SK-N-SH treated with all-trans-retinoic acid at 6 μM for 48 hours (cell line): Measurements from ENCODE around the gene LTF.

Experiments
- ATAC-seq: fragments of 200-7000 bp; cut with Tn5 transposase; 3 replicates; pipeline ENCODE4 v1.9.1; 2020; ENCODE audit warnings: mild to moderate bottlenecking, moderate library complexity
- ARNTL ChIP-seq: fragments of 450-650 bp; formaldehyde crosslinking; IDR thresholded peaks from 2 replicates; pipeline ENCODE4 v1.5.0; 2020; ENCODE audit warnings: low read depth, mild to moderate bottlenecking, moderate library complexity, borderline replicate concordance
- BACH2 ChIP-seq: fragments of 250-450 bp; sonication (Bioruptor Pico); IDR thresholded peaks from 2 replicates; pipeline ENCODE4 v1.9.0; 2021; ENCODE audit warnings: mild to moderate bottlenecking, borderline replicate concordance
- CSDC2 ChIP-seq: fragments of 250-450 bp; sonication (Bioruptor Pico); IDR thresholded peaks from 2 replicates; pipeline ENCODE4 v1.5.0; 2020; ENCODE audit warnings: mild to moderate bottlenecking, moderate library complexity
- ESRRG ChIP-seq: fragments of 250-450 bp; sonication (Bioruptor Pico); IDR thresholded peaks from 2 replicates; pipeline ENCODE4 v1.6.1; 2021; ENCODE audit warnings: mild to moderate bottlenecking
- GLIS3 ChIP-seq: fragments of 250-450 bp; sonication (Bioruptor Pico); IDR thresholded peaks from 2 replicates; pipeline ENCODE4 v1.5.0; 2020; ENCODE audit warnings: mild to moderate bottlenecking, moderate library complexity
- ISL1 ChIP-seq: fragments of 250-450 bp; sonication (Bioruptor Pico); IDR thresholded peaks from 2 replicates; pipeline ENCODE4 v2.1.2; 2022; ENCODE audit warnings: mild to moderate bottlenecking, moderate library complexity
- OSR1 ChIP-seq: fragments of 250-450 bp; sonication (Bioruptor Pico); IDR thresholded peaks from 2 replicates; pipeline ENCODE4 v1.8.0; 2022; ENCODE audit warnings: moderate library complexity, mild to moderate bottlenecking, inconsistent platforms
- PPARA ChIP-seq: fragments of 250-450 bp; sonication (Bioruptor Pico); IDR thresholded peaks from 2 replicates; pipeline ENCODE4 v1.5.0; 2020; ENCODE audit warnings: mild to moderate bottlenecking, borderline replicate concordance
- RARB ChIP-seq: fragments of 250-450 bp; sonication (Bioruptor Pico); IDR thresholded peaks from 2 replicates; pipeline ENCODE4 v1.8.0; 2021; ENCODE audit warnings: mild to moderate bottlenecking, moderate library complexity
- SNAI2 ChIP-seq: fragments of 250-450 bp; sonication (Bioruptor Pico); IDR thresholded peaks from 2 replicates; pipeline ENCODE4 v1.5.0; 2020; ENCODE audit warnings: mild to moderate bottlenecking, moderate library complexity
- TCF4 ChIP-seq: fragments of 250-450 bp; sonication (Bioruptor Pico); IDR thresholded peaks from 2 replicates; pipeline ENCODE4 v1.8.0; 2021; ENCODE audit warnings: mild to moderate bottlenecking, moderate library complexity, borderline replicate concordance
- TOX ChIP-seq: fragments of 250-450 bp; sonication (Bioruptor Pico); IDR thresholded peaks from 2 replicates; pipeline ENCODE4 v1.8.0; 2021; ENCODE audit warnings: mild to moderate bottlenecking, moderate library complexity, borderline replicate concordance
- ZC3H10 ChIP-seq: fragments of 250-450 bp; sonication (Bioruptor Pico); IDR thresholded peaks from 2 replicates; pipeline ENCODE4 v1.5.1; 2021; ENCODE audit warnings: mild to moderate bottlenecking, moderate library complexity
- ZFP3 ChIP-seq: fragments of 250-450 bp; sonication (Bioruptor Pico); IDR thresholded peaks from 2 replicates; pipeline ENCODE4 v1.5.0; 2020; ENCODE audit warnings: mild to moderate bottlenecking, moderate library complexity
- ZFP30 ChIP-seq: fragments of 450-650 bp; formaldehyde crosslinking; IDR thresholded peaks from 2 replicates; pipeline ENCODE4 v1.5.0; 2022; ENCODE audit warnings: mild to moderate bottlenecking, moderate library complexity
- ZNF565 ChIP-seq: fragments of 450-650 bp; formaldehyde crosslinking; conservative IDR thresholded peaks from 2 replicates; pipeline ENCODE4 v1.5.0; 2020; ENCODE audit warnings: low read depth, mild to moderate bottlenecking, moderate library complexity
- ZNF70 ChIP-seq: fragments of 450-650 bp; formaldehyde crosslinking; IDR thresholded peaks from 2 replicates; pipeline ENCODE4 v1.5.0; 2020; ENCODE audit warnings: mild to moderate bottlenecking, moderate library complexity
- ZNF8 ChIP-seq: fragments of 450-650 bp; formaldehyde crosslinking; IDR thresholded peaks from 2 replicates; pipeline ENCODE4 v1.5.0; 2020; ENCODE audit warnings: mild to moderate bottlenecking, moderate library complexity
- TF ChIP-seq, protein P1 (sequence below): fragments of 250-450 bp; sonication (Bioruptor Pico); IDR thresholded peaks from 2 replicates; pipeline ENCODE4 v1.8.0; 2020; ENCODE audit warnings: mild to moderate bottlenecking, moderate library complexity, borderline replicate concordance
- TF ChIP-seq, protein P2 (sequence below): fragments of 250-450 bp; sonication (Bioruptor Pico); IDR thresholded peaks from 2 replicates; pipeline ENCODE4 v1.5.1; 2020; ENCODE audit warnings: low read depth, mild to moderate bottlenecking, moderate library complexity
- TF ChIP-seq, protein P3 (sequence below): fragments of 250-450 bp; sonication (Bioruptor Pico); IDR thresholded peaks from 2 replicates; pipeline ENCODE4 v1.5.1; 2021; ENCODE audit warnings: mild to moderate bottlenecking, moderate library complexity
- TF ChIP-seq, protein P4 (sequence below): fragments of 250-450 bp; sonication (Bioruptor Pico); IDR thresholded peaks from 2 replicates; pipeline ENCODE4 v1.8.0; 2021; ENCODE audit warnings: low read depth, mild to moderate bottlenecking, moderate library complexity, borderline replicate concordance

The LTF gene

DNA sequence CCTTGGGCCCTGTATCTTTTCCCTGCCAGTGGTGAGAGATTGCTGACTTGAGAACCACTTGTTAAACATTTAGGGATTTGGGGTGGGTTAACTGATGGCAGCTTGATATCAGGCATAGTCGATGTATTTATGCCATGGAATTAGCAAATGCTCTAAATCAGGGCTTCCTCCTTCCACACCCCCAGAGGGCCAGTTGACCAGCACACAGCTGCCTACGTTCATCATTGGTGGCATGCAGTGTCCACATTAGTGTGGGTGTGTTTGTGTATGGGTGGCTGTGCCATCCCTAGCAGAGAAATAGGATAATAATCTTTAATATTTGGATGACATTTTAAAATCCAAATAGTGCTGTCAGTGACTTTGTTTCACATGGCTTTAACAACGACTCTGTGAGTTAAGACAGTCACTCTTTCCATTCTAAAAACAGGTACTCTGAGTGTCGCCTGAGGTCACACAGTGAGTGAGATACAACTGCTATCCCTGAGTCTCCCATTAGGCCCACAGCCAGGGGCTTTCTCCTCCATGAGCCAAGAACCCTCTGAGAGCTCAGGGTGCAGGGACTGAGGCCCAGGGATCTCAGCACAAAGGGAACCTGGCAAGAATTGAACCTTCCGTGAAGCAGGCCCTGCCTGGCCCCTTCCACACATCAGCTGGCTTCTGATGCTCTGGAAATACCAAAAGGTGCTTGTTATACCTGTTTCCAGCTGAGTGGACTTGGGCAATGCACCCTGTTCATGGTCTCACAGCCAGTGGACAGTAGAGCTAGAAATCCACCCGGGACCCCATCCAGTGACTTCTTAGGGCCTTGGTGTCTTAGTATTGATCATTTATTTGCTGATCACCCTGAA lies 4.3 kb upstream of the LTF start:
- no peak for ATAC-seq
- TF ChIP-seq ZC3H10 (no peak), SNAI2 (CRISPR knock-in tag) (no peak), GLIS3 (CRISPR knock-in tag) (no peak), CSDC2 (CRISPR knock-in tag) (no peak), ZNF565 (CRISPR knock-in tag) (no peak), OSR1 (CRISPR knock-in tag) (no peak), ARNTL (CRISPR knock-in tag) (no peak), TCF4 (CRISPR knock-in tag) (no peak), ZNF70 (no peak), ESRRG (CRISPR knock-in tag) (no peak), BACH2 (no peak), TOX (CRISPR knock-in tag) (no peak), PPARA (CRISPR knock-in tag) (no peak)
- TF ChIP-seq, protein P1, sequence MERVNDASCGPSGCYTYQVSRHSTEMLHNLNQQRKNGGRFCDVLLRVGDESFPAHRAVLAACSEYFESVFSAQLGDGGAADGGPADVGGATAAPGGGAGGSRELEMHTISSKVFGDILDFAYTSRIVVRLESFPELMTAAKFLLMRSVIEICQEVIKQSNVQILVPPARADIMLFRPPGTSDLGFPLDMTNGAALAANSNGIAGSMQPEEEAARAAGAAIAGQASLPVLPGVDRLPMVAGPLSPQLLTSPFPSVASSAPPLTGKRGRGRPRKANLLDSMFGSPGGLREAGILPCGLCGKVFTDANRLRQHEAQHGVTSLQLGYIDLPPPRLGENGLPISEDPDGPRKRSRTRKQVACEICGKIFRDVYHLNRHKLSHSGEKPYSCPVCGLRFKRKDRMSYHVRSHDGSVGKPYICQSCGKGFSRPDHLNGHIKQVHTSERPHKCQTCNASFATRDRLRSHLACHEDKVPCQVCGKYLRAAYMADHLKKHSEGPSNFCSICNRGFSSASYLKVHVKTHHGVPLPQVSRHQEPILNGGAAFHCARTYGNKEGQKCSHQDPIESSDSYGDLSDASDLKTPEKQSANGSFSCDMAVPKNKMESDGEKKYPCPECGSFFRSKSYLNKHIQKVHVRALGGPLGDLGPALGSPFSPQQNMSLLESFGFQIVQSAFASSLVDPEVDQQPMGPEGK (CRISPR knock-in tag), result no peak
- TF ChIP-seq, protein P2, sequence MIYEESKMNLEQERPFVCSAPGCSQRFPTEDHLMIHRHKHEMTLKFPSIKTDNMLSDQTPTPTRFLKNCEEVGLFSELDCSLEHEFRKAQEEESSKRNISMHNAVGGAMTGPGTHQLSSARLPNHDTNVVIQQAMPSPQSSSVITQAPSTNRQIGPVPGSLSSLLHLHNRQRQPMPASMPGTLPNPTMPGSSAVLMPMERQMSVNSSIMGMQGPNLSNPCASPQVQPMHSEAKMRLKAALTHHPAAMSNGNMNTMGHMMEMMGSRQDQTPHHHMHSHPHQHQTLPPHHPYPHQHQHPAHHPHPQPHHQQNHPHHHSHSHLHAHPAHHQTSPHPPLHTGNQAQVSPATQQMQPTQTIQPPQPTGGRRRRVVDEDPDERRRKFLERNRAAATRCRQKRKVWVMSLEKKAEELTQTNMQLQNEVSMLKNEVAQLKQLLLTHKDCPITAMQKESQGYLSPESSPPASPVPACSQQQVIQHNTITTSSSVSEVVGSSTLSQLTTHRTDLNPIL (CRISPR knock-in tag), result no peak
- TF ChIP-seq, protein P3, sequence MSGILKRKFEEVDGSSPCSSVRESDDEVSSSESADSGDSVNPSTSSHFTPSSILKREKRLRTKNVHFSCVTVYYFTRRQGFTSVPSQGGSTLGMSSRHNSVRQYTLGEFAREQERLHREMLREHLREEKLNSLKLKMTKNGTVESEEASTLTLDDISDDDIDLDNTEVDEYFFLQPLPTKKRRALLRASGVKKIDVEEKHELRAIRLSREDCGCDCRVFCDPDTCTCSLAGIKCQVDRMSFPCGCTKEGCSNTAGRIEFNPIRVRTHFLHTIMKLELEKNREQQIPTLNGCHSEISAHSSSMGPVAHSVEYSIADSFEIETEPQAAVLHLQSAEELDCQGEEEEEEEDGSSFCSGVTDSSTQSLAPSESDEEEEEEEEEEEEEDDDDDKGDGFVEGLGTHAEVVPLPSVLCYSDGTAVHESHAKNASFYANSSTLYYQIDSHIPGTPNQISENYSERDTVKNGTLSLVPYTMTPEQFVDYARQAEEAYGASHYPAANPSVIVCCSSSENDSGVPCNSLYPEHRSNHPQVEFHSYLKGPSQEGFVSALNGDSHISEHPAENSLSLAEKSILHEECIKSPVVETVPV (CRISPR knock-in tag), result no peak
- TF ChIP-seq, protein P4, sequence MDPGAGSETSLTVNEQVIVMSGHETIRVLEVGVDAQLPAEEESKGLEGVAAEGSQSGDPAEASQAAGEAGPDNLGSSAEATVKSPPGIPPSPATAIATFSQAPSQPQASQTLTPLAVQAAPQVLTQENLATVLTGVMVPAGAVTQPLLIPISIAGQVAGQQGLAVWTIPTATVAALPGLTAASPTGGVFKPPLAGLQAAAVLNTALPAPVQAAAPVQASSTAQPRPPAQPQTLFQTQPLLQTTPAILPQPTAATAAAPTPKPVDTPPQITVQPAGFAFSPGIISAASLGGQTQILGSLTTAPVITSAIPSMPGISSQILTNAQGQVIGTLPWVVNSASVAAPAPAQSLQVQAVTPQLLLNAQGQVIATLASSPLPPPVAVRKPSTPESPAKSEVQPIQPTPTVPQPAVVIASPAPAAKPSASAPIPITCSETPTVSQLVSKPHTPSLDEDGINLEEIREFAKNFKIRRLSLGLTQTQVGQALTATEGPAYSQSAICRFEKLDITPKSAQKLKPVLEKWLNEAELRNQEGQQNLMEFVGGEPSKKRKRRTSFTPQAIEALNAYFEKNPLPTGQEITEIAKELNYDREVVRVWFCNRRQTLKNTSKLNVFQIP, result no peak
- TF ChIP-seq, all 23 proteins: peak for 0

DNA sequence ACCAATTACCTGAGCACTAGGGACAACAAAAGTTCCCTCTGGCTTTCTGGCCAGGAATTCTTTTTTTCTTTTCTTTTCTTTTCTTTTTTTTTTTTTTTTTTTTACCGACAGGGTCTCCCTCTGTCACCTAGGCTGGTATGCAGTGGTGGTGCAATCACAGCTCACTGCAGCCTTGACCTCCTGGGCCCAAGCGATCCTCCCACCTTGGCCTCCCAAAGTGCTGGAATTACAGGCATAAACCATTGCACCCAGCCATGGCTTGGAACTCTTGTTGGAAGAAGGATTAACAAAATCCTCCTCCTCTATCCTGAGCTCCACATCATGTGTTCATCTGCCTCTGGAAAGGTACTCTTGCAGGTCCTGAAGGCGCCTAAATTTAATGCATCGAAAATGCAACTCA lies 2.9 kb upstream of the LTF start:
- no peak for ATAC-seq
- TF ChIP-seq SNAI2 (CRISPR knock-in tag) (no peak), TCF4 (CRISPR knock-in tag) (no peak), OSR1 (CRISPR knock-in tag) (no peak), ARNTL (CRISPR knock-in tag) (no peak), ISL1 (CRISPR knock-in tag) (no peak), BACH2 (no peak), ZNF565 (CRISPR knock-in tag) (no peak), ZFP30 (CRISPR knock-in tag) (no peak), ZNF70 (no peak), ZNF8 (CRISPR knock-in tag) (no peak), ZFP3 (no peak), TOX (CRISPR knock-in tag) (no peak), ESRRG (CRISPR knock-in tag) (no peak), RARB (CRISPR knock-in tag) (no peak), ZC3H10 (no peak)
- TF ChIP-seq, protein P4, result no peak
- TF ChIP-seq, protein P1 (CRISPR knock-in tag), result no peak
- TF ChIP-seq, protein P2 (CRISPR knock-in tag), result no peak
- TF ChIP-seq, all 23 proteins: peak for 0
